GM18909 (cell line): ENCODE measurements around the gene SDC3.
"Not testable (repeated sequence)": the region's sequence is repeated elsewhere in the genome, so short reads cannot be mapped to it uniquely, and the experiment has no call there.

ENCODE experiments used
- ATAC-seq: cut with Tn5 transposase; IDR thresholded peaks from one replicate; pipeline ENCODE4 v1.9.1; 2021; ENCODE audit warnings: mild to moderate bottlenecking; ENCODE audit not compliant: unreplicated experiment, poor library complexity

SDC3 gene

DNA sequence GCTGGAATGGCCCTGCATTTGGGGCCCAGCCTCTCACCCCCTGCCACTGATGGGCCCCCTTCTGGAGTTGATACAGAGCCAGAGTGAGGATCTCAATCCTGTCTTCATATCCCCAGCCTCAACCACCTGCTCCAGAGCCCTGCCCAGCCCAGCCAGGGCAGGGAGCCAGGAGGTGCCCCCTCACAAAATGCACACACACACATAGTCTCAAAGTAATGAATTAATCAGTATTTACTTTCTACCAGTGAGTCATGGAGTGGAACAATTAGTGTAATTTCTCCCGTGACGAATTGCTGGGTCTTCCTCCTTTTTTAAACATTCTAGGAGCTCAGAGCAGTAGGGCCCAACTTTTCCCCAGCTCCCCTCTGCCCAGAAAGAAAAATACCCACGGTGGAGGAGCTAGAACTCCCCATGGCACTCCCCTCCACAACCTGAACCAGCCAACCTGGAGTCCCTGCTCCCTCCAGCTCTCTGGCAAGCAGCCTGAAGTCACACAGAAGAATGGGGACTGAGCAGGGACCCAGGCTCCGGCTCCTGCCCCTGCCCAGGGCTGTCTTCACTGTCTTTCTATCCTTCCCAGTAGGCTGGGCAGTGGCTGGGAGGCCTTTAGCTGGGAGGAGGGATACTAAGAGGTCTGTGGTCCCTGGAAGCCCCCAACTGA is 29.3 kb downstream of the SDC3 start:
- no peak for ATAC-seq

DNA sequence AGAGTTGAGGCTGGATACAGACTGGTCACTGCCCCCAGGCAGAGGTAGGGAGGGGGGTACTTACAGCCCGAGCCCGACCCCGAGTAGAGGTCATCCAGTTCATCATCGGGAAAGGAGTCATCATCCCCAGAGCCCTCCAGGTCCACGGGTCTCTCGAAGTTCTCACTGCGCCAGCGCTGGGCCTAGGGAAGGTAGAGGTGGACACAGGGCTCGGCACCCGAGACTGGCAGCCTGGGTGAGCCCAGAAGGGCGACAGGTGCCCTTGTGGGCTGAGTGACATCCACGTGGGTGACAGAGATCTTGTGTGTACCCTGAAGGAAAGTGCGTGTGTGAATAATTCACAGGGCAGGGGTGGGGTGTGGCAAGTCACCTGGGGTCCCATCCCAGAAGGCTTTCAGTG is 30.0 kb downstream of the SDC3 start:
- no peak for ATAC-seq

DNA sequence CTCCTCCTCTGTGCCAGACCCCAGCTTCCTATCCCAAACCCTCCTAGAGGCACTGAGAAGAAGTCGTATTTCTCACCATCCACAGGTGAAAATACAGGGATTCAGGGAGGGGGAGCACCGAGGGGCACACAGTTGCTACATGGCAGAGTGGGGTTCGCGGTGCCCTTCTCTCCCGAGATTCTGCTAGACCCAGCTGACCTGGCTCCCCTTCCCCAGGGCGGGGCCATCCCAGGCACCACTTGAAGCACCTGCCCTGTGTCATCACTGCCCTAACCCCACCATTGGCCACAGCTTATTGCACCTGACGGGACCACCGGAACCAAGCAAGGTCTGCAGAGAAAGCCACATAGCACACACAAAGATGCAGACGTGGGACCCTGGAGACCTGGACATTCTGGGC is 30.5 kb downstream of the SDC3 start:
- no peak for ATAC-seq

- no peak for ATAC-seq
Measured at GRCh38 chr1:30877205-30877912, 31.2 kb downstream of the SDC3 start.

GRCh38 chr1:30876451-30877204 is 31.9 kb downstream of the SDC3 start:
- no peak for ATAC-seq

DNA sequence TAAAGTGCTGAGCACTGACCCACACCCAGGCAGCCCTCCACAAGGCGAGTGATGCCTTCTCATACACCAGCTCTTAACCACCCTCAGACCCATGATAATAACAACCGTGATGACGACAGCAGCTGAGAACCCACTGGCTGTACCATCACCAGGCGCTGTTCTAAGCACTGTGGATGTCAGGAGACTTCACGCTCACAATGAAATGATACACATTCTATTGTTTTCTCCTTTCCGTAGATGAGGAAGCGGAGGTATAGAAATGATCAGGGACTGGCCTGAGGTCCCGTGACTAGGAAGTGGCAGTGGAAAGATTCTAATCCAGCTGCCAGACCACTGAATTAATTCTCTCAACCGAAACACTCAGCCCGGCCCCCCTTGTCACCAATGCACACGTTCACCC is 32.6 kb downstream of the SDC3 start:
- no peak for ATAC-seq

- ATAC-seq = no peak
Measured at GRCh38 chr1:30875197-30875596, 33.4 kb downstream of the SDC3 start.

DNA sequence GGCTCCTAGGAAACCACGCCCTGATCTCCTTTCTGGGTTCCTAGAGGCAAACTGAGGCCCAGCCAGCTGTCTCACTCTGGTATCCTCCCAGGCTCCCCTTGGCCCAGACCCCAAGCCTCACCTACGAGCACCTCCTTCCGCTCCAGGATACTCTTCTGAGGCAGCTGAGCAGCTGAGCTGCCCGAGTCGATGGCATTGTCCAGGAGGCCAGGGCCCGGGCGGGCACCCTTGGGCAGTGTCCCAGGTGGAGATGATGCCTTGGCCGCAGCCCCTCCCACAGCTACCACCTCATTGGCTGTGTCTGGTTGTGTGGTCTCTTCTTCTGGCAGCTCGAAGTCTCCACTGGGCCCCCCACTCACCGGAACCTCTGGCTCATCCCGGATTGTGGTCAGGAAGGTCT is 34.4 kb downstream of the SDC3 start:
- no peak for ATAC-seq

GRCh38 chr1:30872948-30873263 is 35.7 kb downstream of the SDC3 start:
- no peak for ATAC-seq

DNA sequence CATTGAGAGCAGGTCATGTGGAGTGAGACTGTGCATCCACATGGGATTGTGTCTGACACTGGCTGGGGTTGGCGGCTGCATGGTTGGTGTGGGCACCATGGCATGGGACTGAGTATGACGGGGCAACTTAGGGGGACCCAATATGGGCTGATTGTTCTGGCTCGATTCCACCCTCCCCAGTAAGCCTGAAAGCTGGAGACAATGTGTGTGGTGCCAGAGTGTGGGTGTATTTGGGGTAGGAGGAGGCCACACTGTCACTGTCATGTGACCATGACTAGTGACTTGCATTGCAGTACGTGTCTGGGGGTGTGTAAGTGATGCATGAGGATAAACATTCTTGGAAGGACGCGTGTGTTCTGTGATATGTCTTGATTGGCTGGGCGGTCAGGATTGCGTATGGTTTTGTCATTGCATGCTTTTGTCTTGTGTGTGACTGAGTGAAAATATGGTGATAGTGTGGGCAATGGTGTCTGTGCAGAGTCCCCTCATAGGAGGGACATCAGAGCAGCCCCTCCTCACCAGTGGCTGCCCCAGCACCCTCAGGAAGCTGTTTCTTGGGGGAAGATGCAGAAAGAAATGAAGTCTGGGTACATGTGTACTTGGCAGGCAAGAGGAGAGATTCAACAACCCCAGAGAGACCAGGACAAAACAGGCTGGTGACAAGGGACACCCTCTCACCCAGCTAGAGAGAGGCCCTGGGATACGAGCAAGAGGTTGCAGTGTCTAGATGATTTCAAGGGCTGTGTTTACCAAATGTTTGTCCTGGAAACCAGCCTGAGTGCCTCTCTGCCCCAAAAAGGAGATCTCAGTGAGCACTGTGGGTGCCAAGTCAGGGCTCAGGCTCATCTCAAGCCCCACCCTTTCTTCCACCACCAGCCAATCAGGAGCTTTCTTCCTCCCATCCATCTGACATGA is 36.3 kb downstream of the SDC3 start:
- ATAC-seq = no peak

- ATAC-seq = no peak
Measured at GRCh38 chr1:30871276-30871871, 37.2 kb downstream of the SDC3 start.

GRCh38 chr1:30870656-30871055 is 37.9 kb downstream of the SDC3 start:
- no peak for ATAC-seq

GRCh38 chr1:30870035-30870434 is 38.5 kb downstream of the SDC3 start:
- no peak for ATAC-seq

DNA sequence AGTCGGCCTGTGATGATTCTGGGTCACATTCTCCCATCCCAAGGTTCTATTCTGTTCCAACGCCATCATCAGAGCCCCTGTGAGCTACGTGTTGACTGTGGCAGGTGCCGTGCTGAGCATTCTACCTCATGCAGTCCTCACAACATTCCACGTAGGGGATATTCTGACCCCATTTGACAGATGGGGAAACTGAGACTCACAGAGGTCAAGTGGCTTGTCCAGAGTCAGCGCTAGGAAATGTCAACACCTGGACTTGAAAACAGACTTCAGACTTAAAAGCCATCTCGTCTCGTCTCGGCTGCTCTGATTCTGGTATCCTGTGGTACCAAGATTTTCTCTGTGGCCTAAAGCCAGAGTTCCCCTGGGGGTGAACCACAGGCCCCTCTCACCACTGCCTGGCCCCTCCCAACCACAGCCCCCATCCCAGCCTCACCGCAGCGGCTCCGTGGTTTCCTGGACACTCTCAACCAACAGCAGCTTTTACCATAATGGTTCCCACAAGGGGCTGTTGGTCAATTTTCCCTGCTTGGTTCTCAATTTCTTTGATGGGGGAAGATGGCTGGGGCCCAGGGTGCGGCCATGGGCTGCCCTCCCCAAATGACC is 39.6 kb downstream of the SDC3 start:
- ATAC-seq = no peak

- ATAC-seq = not testable (repeated sequence)
Measured at GRCh38 chr1:30868057-30868456, 40.5 kb downstream of the SDC3 start.

DNA sequence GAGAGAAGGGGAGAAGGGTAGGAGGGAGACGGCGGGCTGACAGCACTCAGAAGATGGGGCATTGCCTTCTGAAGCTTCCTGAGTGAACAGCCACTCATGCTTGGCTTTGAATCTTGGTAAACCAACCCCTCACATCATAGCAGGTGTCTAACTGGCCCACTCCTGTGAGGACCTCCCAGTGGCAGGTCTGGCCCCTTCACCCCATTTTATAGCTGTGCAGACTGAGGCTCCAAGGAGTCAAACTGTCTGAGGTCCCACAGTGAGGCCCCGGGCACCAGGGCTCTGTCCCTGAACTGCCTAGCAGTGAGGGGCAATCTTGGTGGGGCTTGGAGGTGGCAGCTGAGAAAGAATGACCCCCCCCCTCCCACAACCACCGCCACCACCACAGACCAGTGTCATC is 41.0 kb downstream of the SDC3 start:
- ATAC-seq = no peak

GRCh38 chr1:30866594-30866993 is 42.0 kb downstream of the SDC3 start:
- ATAC-seq = no peak

GRCh38 chr1:30864681-30865080 is 43.9 kb downstream of the SDC3 start:
- ATAC-seq = no peak

GRCh38 chr1:30863858-30864604 is 44.5 kb downstream of the SDC3 start:
- no peak for ATAC-seq
